ENCODE results near the gene ZP4. TPM values are rescaled to one million over a fixed set of nuclear protein-coding genes. Genes with fewer than 3 reads are reported as not detected.

The ZP4 gene, protein sequence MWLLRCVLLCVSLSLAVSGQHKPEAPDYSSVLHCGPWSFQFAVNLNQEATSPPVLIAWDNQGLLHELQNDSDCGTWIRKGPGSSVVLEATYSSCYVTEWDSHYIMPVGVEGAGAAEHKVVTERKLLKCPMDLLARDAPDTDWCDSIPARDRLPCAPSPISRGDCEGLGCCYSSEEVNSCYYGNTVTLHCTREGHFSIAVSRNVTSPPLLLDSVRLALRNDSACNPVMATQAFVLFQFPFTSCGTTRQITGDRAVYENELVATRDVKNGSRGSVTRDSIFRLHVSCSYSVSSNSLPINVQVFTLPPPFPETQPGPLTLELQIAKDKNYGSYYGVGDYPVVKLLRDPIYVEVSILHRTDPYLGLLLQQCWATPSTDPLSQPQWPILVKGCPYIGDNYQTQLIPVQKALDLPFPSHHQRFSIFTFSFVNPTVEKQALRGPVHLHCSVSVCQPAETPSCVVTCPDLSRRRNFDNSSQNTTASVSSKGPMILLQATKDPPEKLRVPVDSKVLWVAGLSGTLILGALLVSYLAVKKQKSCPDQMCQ
- not detected for polyA plus RNA-seq (2013, experiment 1 of 2)
- polyA plus RNA-seq (2013, experiment 2 of 2): not detected

DNA sequence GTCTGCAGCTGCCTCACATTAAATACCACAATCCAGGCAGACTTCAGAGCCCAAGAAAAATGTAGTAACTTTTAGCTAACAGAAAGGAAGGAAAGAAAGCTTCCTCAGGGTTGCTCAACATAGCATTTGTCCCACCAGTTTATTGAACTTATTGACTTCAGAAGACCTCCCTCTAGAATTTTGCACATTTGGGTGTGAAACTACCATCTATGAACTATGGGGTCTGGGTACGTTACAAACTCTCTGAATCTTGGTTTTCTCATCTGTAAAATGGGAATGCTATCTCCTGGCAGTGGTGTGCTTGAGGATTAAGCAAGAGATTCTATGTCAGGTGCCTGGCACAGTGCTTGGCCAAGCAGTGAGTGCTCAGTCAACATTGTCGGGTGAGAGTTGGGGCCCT lies at the start of gene ZP4:
Gene ZP4 (minus strand): TSS at position 101 of the 400 bp plus-strand sequence. CDS start 287 bp downstream, outside the sequence.
- Histone ChIP-seq H3K27me3 (ENCODE audit: insufficient read depth, low read length) (no peaks in the 10 kb centered on the region), H3K36me3 (ENCODE audit: insufficient read depth, low read length) (no peaks in the 10 kb centered on the region), H3K9me3 (ENCODE audit: insufficient read depth, low read depth, low read length) (no peaks in the 10 kb centered on the region), H3K27ac (ENCODE audit: low read depth, low read length) (no peak within 1 kb of the TSS), H3K4me1 (ENCODE audit: insufficient read depth, low read length) (peaks cover 3% of the 10 kb centered on the region; the same call in 1 of the 2 replicates), H3K4me3 (ENCODE audit: low read length) (no peak within 1 kb of the TSS), H3K9ac (ENCODE audit: low read depth, low read length) (no peak within 1 kb of the TSS)
- WGBS: 95% methylated on average over 2 of the region's 2 CpGs

DNA sequence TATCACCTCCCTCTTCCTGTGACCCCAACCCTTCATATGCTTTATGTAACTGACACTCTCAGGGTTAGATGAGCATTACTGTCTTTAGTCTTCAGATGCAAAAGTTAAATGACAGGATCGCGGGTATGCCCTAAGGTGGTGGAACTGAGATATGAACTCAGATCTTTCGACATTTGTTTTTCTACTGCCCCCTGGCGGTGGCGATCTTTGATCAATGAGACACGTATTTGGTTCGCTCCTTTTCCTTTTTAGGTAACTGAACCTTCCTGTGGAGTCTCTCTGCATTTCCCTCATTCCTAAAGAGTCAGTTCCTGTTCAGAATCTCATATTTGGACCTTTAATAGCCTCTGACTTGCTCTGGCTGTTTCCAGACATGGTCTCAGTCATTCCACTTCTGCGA lies 47.8 kb upstream of the ZP4 start:
- Histone ChIP-seq H3K36me3 (ENCODE audit: insufficient read depth, low read length) (no peaks in the 10 kb centered on the region), H3K4me1 (ENCODE audit: insufficient read depth, low read length) (no peaks in the 10 kb centered on the region), H3K9ac (ENCODE audit: low read depth, low read length) (no peak overlapping the region), H3K9me3 (ENCODE audit: insufficient read depth, low read depth, low read length) (no peaks in the 10 kb centered on the region), H3K27me3 (ENCODE audit: insufficient read depth, low read length) (no peaks in the 10 kb centered on the region), H3K27ac (ENCODE audit: low read depth, low read length) (no peak overlapping the region), H3K4me3 (ENCODE audit: low read length) (no peak overlapping the region)
- whole genome bisulfite sequencing: 92% methylated on average over 8 of the region's 8 CpGs

DNA sequence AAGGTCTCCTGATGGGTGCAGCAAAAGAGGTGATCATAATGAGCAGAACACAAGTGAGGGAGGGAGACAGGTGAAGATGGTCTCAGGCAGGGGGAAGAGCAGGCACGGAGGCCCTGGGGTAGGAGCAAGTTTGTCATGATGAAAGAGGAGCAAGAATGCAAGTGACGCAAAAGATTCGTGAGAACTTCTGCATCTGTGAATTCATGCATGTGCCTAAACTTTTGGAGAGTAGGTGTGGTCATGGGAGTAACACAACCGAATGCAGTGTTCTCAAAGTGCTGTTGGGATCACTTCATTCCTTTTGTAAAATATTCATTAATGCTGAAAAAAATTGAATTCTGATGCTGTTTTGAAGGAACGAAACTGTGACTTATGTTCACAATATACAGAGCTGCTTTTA lies 47.3 kb upstream of the ZP4 start:
- no peak overlapping the region for H3K9ac ChIP-seq (ENCODE audit: low read depth, low read length)
- no peaks in the 10 kb centered on the region for H3K27me3 ChIP-seq (ENCODE audit: insufficient read depth, low read length)
- no peaks in the 10 kb centered on the region for H3K4me1 ChIP-seq (ENCODE audit: insufficient read depth, low read length)
- H3K27ac ChIP-seq (ENCODE audit: low read depth, low read length): no peak overlapping the region
- no peaks in the 10 kb centered on the region for H3K36me3 ChIP-seq (ENCODE audit: insufficient read depth, low read length)
- H3K4me3 ChIP-seq (ENCODE audit: low read length): no peak overlapping the region
- no peaks in the 10 kb centered on the region for H3K9me3 ChIP-seq (ENCODE audit: insufficient read depth, low read depth, low read length)
- WGBS: 95% methylated on average over 5 of the region's 5 CpGs

DNA sequence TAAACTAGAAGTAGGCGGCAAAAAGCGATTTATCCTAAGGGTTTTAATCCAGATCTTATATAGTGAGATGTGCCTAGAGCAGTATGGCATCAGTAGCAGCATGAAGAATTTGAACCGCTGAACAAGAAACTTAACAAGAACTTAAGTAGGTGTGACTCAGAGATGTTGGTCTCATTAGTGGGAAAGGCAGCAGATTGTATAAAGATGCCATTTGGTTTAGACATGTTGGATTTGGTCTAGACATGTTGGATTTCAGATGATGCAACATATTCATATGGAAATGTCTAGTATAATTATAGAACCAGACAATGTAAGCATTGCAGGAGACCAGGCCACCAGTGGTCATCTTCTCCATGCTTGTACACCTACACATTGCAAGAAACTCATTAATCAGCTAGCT lies 42.1 kb upstream of the ZP4 start:
- H3K4me1 ChIP-seq (ENCODE audit: insufficient read depth, low read length): no peaks in the 10 kb centered on the region
- 96% methylated on average over 3 of the region's 3 CpGs for WGBS
- no peaks in the 10 kb centered on the region for H3K36me3 ChIP-seq (ENCODE audit: insufficient read depth, low read length)
- H3K9me3 ChIP-seq (ENCODE audit: insufficient read depth, low read depth, low read length): no peaks in the 10 kb centered on the region
- no peak overlapping the region for H3K9ac ChIP-seq (ENCODE audit: low read depth, low read length)
- no peak overlapping the region for H3K4me3 ChIP-seq (ENCODE audit: low read length)
- H3K27ac ChIP-seq (ENCODE audit: low read depth, low read length): no peak overlapping the region
- H3K27me3 ChIP-seq (ENCODE audit: insufficient read depth, low read length): no peaks in the 10 kb centered on the region

DNA sequence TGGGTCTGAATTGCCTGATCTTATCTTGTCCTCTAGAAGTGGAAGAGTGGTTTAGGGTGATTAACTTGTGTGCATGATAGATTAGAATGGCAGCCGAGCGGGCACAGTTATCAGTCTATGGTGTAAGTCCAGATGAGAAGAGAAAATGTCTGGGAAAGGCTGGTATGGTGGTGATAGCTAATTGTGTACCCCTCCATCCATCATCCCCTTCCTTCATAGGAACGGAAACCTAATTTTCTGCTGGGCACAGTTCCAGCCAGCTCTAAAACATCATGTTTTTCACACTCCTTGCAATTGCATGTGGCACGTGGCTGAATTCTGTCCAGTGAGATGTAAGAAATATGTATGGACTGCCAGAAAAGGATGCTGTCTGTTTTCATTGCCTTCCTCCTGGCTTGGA lies 40.9 kb upstream of the ZP4 start:
- no peaks in the 10 kb centered on the region for H3K9me3 ChIP-seq (ENCODE audit: insufficient read depth, low read depth, low read length)
- no peaks in the 10 kb centered on the region for H3K4me1 ChIP-seq (ENCODE audit: insufficient read depth, low read length)
- H3K36me3 ChIP-seq (ENCODE audit: insufficient read depth, low read length): no peaks in the 10 kb centered on the region
- WGBS: 92% methylated on average over 4 of the region's 4 CpGs
- H3K27me3 ChIP-seq (ENCODE audit: insufficient read depth, low read length): no peaks in the 10 kb centered on the region
- H3K9ac ChIP-seq (ENCODE audit: low read depth, low read length): no peak overlapping the region
- H3K27ac ChIP-seq (ENCODE audit: low read depth, low read length): no peak overlapping the region
- no peak overlapping the region for H3K4me3 ChIP-seq (ENCODE audit: low read length)

DNA sequence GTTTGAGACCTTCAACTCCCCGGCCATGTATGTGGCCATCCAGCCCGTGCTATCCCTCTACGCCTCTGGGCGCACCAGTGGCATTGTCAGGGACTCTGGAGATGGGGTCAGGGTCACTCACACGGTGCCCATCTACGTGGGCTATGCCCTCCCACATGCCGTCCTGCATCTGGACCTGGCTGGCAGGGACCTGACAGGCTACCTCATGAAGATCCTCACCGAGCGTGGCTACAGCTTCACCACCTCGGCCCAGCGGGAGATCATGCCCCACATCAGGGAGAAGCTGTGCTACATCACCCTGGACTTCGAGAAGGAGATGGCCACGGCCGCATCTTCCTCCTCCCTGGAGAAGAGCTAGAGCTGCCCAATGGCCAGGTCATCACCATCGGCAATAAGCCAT lies 36.5 kb upstream of the ZP4 start:
- Histone ChIP-seq H3K4me1 (ENCODE audit: insufficient read depth, low read length) (no peaks in the 10 kb centered on the region), H3K4me3 (ENCODE audit: low read length) (no peak overlapping the region), H3K27ac (ENCODE audit: low read depth, low read length) (no peak overlapping the region), H3K9me3 (ENCODE audit: insufficient read depth, low read depth, low read length) (no peaks in the 10 kb centered on the region), H3K36me3 (ENCODE audit: insufficient read depth, low read length) (no peaks in the 10 kb centered on the region), H3K9ac (ENCODE audit: low read depth, low read length) (no peak overlapping the region), H3K27me3 (ENCODE audit: insufficient read depth, low read length) (no peaks in the 10 kb centered on the region)
- 94% methylated on average over 15 of the region's 15 CpGs for WGBS

DNA sequence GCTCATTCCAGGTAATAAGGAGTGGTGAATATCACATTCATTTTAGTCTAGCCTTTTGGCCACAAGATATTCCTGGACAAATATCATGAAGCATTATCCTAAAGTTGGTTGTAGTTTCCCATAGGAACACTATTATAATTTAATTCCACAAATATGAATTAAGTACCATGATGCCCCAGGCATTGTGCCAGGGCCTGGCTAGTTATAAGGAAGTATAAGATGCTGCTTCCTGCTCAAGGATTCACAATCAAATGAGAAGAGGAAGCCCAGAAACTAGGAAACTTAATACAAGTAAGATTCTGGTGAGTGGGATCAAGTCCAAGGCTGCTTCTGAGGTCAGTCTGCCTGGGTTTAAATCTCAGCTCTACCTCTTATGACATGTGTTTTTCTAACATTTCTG lies 30.6 kb upstream of the ZP4 start:
- H3K4me1 ChIP-seq (ENCODE audit: insufficient read depth, low read length): no peaks in the 10 kb centered on the region
- no peaks in the 10 kb centered on the region for H3K9me3 ChIP-seq (ENCODE audit: insufficient read depth, low read depth, low read length)
- no peaks in the 10 kb centered on the region for H3K36me3 ChIP-seq (ENCODE audit: insufficient read depth, low read length)
- H3K9ac ChIP-seq (ENCODE audit: low read depth, low read length): no peak overlapping the region
- no peak overlapping the region for H3K27ac ChIP-seq (ENCODE audit: low read depth, low read length)
- H3K4me3 ChIP-seq (ENCODE audit: low read length): no peak overlapping the region
- no peaks in the 10 kb centered on the region for H3K27me3 ChIP-seq (ENCODE audit: insufficient read depth, low read length)

DNA sequence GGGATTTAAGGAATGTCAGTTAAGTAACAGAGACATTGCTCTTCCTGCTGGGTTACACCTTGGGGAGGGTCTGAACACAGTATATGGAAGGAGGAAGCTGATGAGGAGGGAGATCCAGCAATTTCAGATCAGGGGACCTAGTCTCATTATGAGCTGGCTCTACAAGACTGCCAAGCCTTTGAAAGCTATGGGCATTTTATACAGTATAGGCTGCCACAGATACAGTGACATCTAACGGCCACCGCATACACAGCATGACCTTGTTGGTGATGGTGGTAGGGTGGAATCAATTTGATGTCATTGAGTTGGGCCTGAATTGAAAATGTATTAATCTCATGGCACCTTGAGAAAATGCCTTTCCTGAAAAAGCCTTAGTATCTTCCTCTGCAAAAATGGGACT lies 22.6 kb upstream of the ZP4 start:
- Histone ChIP-seq H3K9me3 (ENCODE audit: insufficient read depth, low read depth, low read length) (peaks cover 24% of the 10 kb centered on the region), H3K27ac (ENCODE audit: low read depth, low read length) (no peak overlapping the region), H3K36me3 (ENCODE audit: insufficient read depth, low read length) (no peaks in the 10 kb centered on the region), H3K4me3 (ENCODE audit: low read length) (no peak overlapping the region), H3K4me1 (ENCODE audit: insufficient read depth, low read length) (no peaks in the 10 kb centered on the region), H3K9ac (ENCODE audit: low read depth, low read length) (no peak overlapping the region), H3K27me3 (ENCODE audit: insufficient read depth, low read length) (no peaks in the 10 kb centered on the region)
- 98% methylated on average over 2 of the region's 2 CpGs for WGBS

DNA sequence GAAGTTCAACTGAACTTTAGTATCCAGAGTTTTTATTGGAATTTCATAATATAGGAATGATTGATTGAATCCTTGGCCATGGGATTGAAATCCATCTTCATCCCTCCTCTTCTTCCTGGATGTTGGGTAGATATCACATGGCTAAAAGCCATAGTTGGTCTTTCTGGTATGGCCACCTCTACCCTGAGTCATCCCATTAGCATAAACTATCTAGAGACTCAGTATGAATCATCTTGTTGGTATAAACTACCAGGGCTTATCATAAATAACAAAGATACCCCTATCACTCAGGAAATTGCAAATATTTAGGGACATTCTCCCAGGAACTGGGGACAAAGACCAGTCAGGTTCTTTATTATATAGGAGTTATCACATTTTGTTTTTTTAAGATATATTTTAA lies 21.2 kb upstream of the ZP4 start:
- H3K9ac ChIP-seq (ENCODE audit: low read depth, low read length): no peak overlapping the region

DNA sequence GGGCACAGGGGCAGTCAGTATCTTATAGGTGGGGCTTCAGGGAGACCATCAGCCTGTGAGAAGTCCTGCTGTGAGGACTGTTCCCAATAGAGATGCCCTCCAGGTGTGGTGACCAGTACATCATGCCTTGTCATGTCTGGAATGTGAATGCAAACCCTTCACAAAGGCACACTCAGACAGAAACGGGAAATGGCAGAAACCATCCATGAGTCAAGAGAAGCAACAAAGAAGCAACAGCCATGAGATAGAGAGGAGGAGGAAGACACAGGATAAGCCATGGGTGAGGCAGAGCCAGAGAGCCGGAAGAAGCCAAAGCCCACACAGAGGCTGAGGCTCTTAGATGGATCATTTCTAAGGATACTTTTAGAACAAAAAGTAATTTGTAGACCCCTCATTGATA lies 20.1 kb upstream of the ZP4 start:
- no peak overlapping the region for H3K27ac ChIP-seq (ENCODE audit: low read depth, low read length)
- WGBS: 98% methylated on average over 2 of the region's 2 CpGs
- no peaks in the 10 kb centered on the region for H3K4me1 ChIP-seq (ENCODE audit: insufficient read depth, low read length)
- no peak overlapping the region for H3K4me3 ChIP-seq (ENCODE audit: low read length)
- no peak overlapping the region for H3K9ac ChIP-seq (ENCODE audit: low read depth, low read length)
- H3K9me3 ChIP-seq (ENCODE audit: insufficient read depth, low read depth, low read length): peaks cover 24% of the 10 kb centered on the region
- H3K27me3 ChIP-seq (ENCODE audit: insufficient read depth, low read length): no peaks in the 10 kb centered on the region
- H3K36me3 ChIP-seq (ENCODE audit: insufficient read depth, low read length): no peaks in the 10 kb centered on the region

More for the DNA sequence above, 21.2 kb upstream of the ZP4 start:
- Histone ChIP-seq H3K4me3 (ENCODE audit: low read length) (no peak overlapping the region), H3K27me3 (ENCODE audit: insufficient read depth, low read length) (no peaks in the 10 kb centered on the region), H3K9me3 (ENCODE audit: insufficient read depth, low read depth, low read length) (peaks cover 24% of the 10 kb centered on the region), H3K4me1 (ENCODE audit: insufficient read depth, low read length) (no peaks in the 10 kb centered on the region), H3K36me3 (ENCODE audit: insufficient read depth, low read length) (no peaks in the 10 kb centered on the region), H3K27ac (ENCODE audit: low read depth, low read length) (no peak overlapping the region)

DNA sequence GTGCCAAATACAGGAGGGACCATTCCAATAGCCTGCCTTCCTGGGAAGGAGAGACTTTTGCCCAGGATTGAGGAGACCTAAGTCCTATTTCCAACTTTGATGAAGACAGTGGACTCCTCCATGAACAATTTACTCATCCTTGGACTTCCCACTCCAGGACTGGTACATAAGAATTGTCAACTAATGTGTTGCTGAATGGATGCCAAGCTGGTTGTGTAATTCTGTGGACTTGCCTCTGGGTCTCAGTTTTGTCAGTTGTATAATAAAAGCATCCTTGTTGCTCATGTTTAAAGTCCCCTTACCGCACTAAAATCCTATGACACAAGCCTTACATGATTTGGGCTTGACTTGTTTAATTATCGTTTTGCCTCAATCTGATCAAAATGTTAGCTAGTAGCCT lies 13.2 kb upstream of the ZP4 start:
- Histone ChIP-seq H3K9ac (ENCODE audit: low read depth, low read length) (no peak overlapping the region), H3K4me3 (ENCODE audit: low read length) (no peak overlapping the region), H3K9me3 (ENCODE audit: insufficient read depth, low read depth, low read length) (no peaks in the 10 kb centered on the region), H3K36me3 (ENCODE audit: insufficient read depth, low read length) (no peaks in the 10 kb centered on the region), H3K4me1 (ENCODE audit: insufficient read depth, low read length) (peaks cover 8% of the 10 kb centered on the region; the same call in 1 of the 2 replicates), H3K27me3 (ENCODE audit: insufficient read depth, low read length) (no peaks in the 10 kb centered on the region), H3K27ac (ENCODE audit: low read depth, low read length) (no peak overlapping the region)
- WGBS: 91% methylated on average over 2 of the region's 2 CpGs

Data from HUES64 (cell line).